ENCODE measurements around the gene WIPI1.
A peak's percentile ranks its signal among the peaks of the same experiment; 100 is the strongest.
"Not testable (repeated sequence)": the region's sequence is repeated elsewhere in the genome, so short reads cannot be mapped to it uniquely, and the experiment has no call there.

The WIPI1 gene

GRCh38 chr17:68403837-68404236, 53.5 kb downstream of the WIPI1 start:
- H3K36me3 ChIP-seq (ENCODE audit: control insufficient read depth in 1 of 2, insufficient read depth in 2 of 2, low read length in 2 of 2); H3K9me3 ChIP-seq (ENCODE audit: control insufficient read depth in 1 of 2, low read length in 2 of 2); H3K4me1 ChIP-seq (ENCODE audit: control insufficient read depth in 1 of 2, insufficient read depth in 2 of 2, low read length in 2 of 2); H3K4me3 ChIP-seq (ENCODE audit: low read depth in 1 of 2, low read length in 2 of 2); H3K27me3 ChIP-seq (ENCODE audit: low read depth, low read length); H3K27ac ChIP-seq (ENCODE audit: low read length): not testable (repeated sequence)

- H3K4me1 ChIP-seq (ENCODE audit: control insufficient read depth in 1 of 2, insufficient read depth in 2 of 2, low read length in 2 of 2): peaks cover 0 to 8% of the 10 kb centered on the region in 2 donors
Measured at GRCh38 chr17:68403122-68403521, 54.2 kb downstream of the WIPI1 start.

GRCh38 chr17:68401288-68401687, 56.0 kb downstream of the WIPI1 start:
- Histone ChIP-seq H3K4me1 (ENCODE audit: control insufficient read depth in 1 of 2, insufficient read depth in 2 of 2, low read length in 2 of 2) (peaks cover 0 to 8% of the 10 kb centered on the region in 2 donors), H3K4me3 (ENCODE audit: low read depth in 1 of 2, low read length in 2 of 2) (no peak overlapping the region), H3K27ac (ENCODE audit: low read length) (no peak overlapping the region), H3K36me3 (ENCODE audit: control insufficient read depth in 1 of 2, insufficient read depth in 2 of 2, low read length in 2 of 2) (no peaks in the 10 kb centered on the region), H3K27me3 (ENCODE audit: low read depth, low read length) (no peaks in the 10 kb centered on the region), H3K9me3 (ENCODE audit: control insufficient read depth in 1 of 2, low read length in 2 of 2) (peaks cover 0 to under 1% of the 10 kb centered on the region in 2 donors)

More at GRCh38 chr17:68403122-68403521, 54.2 kb downstream of the WIPI1 start:
- peaks cover 0 to 5% of the 10 kb centered on the region in 2 donors for H3K9me3 ChIP-seq (ENCODE audit: control insufficient read depth in 1 of 2, low read length in 2 of 2)
- no peak overlapping the region for H3K27ac ChIP-seq (ENCODE audit: low read length)
- H3K36me3 ChIP-seq (ENCODE audit: control insufficient read depth in 1 of 2, insufficient read depth in 2 of 2, low read length in 2 of 2): no peaks in the 10 kb centered on the region
- H3K27me3 ChIP-seq (ENCODE audit: low read depth, low read length): no peaks in the 10 kb centered on the region
- no peak overlapping the region for H3K4me3 ChIP-seq (ENCODE audit: low read depth in 1 of 2, low read length in 2 of 2)

DNA sequence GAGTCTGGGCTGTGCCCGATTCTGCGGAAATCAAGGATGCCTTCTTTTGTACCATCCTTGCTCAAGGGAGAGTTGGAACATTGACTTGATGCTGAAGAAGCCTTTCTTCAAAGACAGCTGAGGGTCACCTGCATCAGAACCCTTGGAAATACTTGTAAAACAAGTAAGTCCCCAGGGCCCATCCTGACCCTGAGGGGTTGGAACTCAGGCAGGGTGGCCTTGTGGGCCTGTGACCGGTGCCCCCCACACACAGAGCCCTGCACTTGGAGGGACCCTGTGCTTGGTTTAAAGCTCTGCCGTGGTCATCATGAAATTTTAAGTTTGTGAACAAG, 56.9 kb downstream of the WIPI1 start:
- Histone ChIP-seq H3K27ac (ENCODE audit: low read length) (peak overlapping the region; percentile 12), H3K4me3 (ENCODE audit: low read depth in 1 of 2, low read length in 2 of 2) (no peak overlapping the region), H3K9me3 (ENCODE audit: control insufficient read depth in 1 of 2, low read length in 2 of 2) (no peaks in the 10 kb centered on the region), H3K4me1 (ENCODE audit: control insufficient read depth in 1 of 2, insufficient read depth in 2 of 2, low read length in 2 of 2) (peaks cover 0 to 8% of the 10 kb centered on the region in 2 donors), H3K27me3 (ENCODE audit: low read depth, low read length) (no peaks in the 10 kb centered on the region), H3K36me3 (ENCODE audit: control insufficient read depth in 1 of 2, insufficient read depth in 2 of 2, low read length in 2 of 2) (no peaks in the 10 kb centered on the region)

DNA sequence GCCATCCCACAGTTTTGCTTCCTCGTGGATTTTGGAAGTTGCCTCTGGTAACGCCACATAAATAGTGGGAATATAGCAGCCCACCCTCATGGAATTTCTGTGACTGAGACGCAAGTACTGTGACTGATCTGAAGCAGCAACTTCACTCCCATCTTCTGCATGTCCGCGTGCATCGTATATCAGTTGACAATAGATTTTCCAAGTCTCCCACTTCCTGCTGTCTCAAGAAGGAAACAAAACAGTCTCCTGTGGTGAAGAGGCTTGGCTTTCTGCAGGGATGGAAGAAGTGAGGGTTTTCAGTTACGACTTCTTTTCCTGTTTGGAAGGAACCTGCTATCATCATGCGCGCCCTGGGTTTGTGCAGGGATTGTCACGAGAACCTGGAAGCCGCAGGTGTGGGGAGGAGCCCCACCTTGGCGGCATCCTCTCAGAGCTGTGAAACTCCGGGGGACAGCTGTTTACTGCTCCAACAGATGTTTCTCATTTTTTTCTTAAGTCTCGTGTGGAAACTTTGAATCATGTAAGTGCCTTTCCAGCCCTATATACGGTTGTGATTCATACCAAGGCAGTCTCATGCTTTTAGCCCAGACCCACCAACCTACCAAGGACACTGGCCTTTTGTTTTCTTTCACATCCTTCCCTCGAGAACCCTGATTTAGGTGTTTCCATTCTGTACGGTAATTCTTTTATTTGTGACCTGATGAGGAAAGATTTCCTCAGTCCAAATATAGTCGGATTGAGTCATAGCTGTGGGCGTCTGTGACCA, 57.5 kb downstream of the WIPI1 start:
- H3K4me3 ChIP-seq (ENCODE audit: low read depth in 1 of 2, low read length in 2 of 2): no peak overlapping the region
- H3K27ac ChIP-seq (ENCODE audit: low read length): peak overlapping the region; percentile 12
- H3K27me3 ChIP-seq (ENCODE audit: low read depth, low read length): no peaks in the 10 kb centered on the region
- peaks cover 0 to 8% of the 10 kb centered on the region in 2 donors for H3K4me1 ChIP-seq (ENCODE audit: control insufficient read depth in 1 of 2, insufficient read depth in 2 of 2, low read length in 2 of 2)
- peaks cover 0 to 3% of the 10 kb centered on the region in 2 donors for H3K36me3 ChIP-seq (ENCODE audit: control insufficient read depth in 1 of 2, insufficient read depth in 2 of 2, low read length in 2 of 2)
- peaks cover 0 to 3% of the 10 kb centered on the region in 2 donors for H3K9me3 ChIP-seq (ENCODE audit: control insufficient read depth in 1 of 2, low read length in 2 of 2)

DNA sequence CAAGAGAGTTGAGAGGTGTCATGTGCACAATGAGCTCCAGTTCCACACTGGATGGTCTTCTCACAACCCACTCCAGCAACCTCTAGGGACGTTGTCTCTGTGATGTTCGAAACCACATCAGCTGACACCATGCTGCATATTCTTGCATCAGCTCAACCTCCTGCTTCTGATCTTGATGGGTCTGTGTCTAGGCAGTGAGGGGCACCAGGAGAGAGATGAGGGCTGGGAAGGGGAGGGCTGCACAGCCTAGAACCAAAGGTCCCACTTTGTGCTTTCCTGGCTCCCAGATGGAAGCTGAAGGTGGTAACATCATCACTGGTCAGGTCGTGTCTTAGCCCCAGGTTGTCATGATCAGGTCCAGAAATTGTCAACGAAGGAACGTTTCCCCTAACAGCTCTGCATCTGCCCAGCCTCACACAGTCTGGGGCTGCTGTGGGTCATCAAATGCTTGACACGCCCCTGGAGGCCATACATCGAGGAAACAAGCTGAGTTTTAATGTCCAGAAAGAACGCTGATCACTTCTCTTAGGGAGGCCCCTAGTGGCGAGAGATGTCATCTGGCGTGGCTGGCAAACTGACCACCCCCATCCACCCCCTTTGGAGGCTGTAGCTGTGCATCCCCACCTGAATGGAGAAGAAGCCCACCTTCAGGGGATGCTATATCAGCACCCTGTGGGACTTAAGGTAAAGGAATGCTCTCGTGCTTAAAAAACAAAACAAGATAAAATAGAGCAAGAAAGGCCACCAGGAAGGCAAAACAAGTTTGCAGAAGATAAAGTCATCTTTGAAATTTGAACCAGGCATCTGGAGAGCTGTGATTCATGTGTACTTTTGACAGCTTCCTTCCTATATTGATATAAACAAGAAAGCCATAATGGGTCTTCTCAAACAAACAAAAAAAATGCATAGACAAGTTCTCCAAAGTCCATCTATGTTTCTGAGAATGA, 58.3 kb downstream of the WIPI1 start:
- H3K27me3 ChIP-seq (ENCODE audit: low read depth, low read length): no peaks in the 10 kb centered on the region
- no peak overlapping the region for H3K27ac ChIP-seq (ENCODE audit: low read length)
- peaks cover 0 to 8% of the 10 kb centered on the region in 2 donors for H3K4me1 ChIP-seq (ENCODE audit: control insufficient read depth in 1 of 2, insufficient read depth in 2 of 2, low read length in 2 of 2)
- peaks cover 0 to 6% of the 10 kb centered on the region in 2 donors for H3K36me3 ChIP-seq (ENCODE audit: control insufficient read depth in 1 of 2, insufficient read depth in 2 of 2, low read length in 2 of 2)
- no peak overlapping the region for H3K4me3 ChIP-seq (ENCODE audit: low read depth in 1 of 2, low read length in 2 of 2)
- H3K9me3 ChIP-seq (ENCODE audit: control insufficient read depth in 1 of 2, low read length in 2 of 2): peaks cover 0 to 6% of the 10 kb centered on the region in 2 donors

- no peak overlapping the region for H3K27ac ChIP-seq (ENCODE audit: low read length)
- peaks cover 0 to 6% of the 10 kb centered on the region in 2 donors for H3K9me3 ChIP-seq (ENCODE audit: control insufficient read depth in 1 of 2, low read length in 2 of 2)
- H3K4me3 ChIP-seq (ENCODE audit: low read depth in 1 of 2, low read length in 2 of 2): no peak overlapping the region
- peaks cover 0 to 6% of the 10 kb centered on the region in 2 donors for H3K36me3 ChIP-seq (ENCODE audit: control insufficient read depth in 1 of 2, insufficient read depth in 2 of 2, low read length in 2 of 2)
- no peaks in the 10 kb centered on the region for H3K27me3 ChIP-seq (ENCODE audit: low read depth, low read length)
- peaks cover 0 to 8% of the 10 kb centered on the region in 2 donors for H3K4me1 ChIP-seq (ENCODE audit: control insufficient read depth in 1 of 2, insufficient read depth in 2 of 2, low read length in 2 of 2)
Measured at GRCh38 chr17:68397108-68397536, 60.2 kb downstream of the WIPI1 start.

DNA sequence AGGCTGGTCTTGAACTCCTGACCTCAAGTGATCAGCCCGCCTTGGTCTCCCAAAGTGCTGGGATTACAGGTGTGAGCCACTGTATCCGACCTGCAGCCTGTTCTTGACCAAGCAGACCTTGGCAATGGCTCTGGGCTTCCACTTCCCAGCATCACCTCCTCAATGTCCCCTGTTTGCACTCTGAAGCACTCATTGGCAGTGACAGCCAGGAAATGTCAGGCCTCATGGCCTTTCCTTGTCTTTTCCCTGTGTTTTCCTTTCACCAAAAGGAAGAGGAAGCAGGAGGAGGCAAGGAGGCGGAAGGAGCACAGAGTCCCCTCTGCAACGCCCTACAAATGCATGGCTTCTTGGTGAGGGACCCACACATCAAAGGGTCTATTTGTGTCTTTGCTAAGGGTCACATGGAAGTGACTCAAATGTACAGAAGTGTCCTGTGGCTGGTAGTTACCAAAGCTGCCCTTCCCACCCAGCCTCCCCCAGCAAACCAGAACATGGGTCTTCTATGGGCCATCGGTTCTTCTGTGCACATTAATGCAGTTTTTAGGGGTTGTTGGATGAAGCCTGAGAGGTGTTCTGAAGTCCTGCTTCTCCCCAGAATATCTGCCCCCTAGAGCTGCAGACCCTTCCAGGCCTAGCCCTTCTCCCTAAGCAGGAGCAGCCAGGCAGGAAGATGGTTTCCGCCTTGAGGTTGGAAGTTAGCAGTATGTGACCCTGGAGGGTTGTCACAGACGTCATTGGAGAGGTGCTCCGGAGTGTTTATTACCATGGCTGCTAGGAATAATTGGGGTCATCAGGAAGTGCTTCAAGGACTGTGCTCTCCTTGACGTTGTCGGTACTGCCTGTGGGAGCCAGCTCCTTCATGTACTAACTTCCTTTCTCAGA, 60.8 kb downstream of the WIPI1 start:
- H3K27ac ChIP-seq (ENCODE audit: low read length): no peak overlapping the region
- H3K4me1 ChIP-seq (ENCODE audit: control insufficient read depth in 1 of 2, insufficient read depth in 2 of 2, low read length in 2 of 2): peaks cover 0 to 8% of the 10 kb centered on the region in 2 donors
- H3K4me3 ChIP-seq (ENCODE audit: low read depth in 1 of 2, low read length in 2 of 2): no peak overlapping the region

GRCh38 chr17:68394608-68395331, 62.5 kb downstream of the WIPI1 start:
- Histone ChIP-seq H3K27ac (ENCODE audit: low read length) (no peak overlapping the region), H3K9me3 (ENCODE audit: control insufficient read depth in 1 of 2, low read length in 2 of 2) (peaks cover 0 to 6% of the 10 kb centered on the region in 2 donors), H3K36me3 (ENCODE audit: control insufficient read depth in 1 of 2, insufficient read depth in 2 of 2, low read length in 2 of 2) (peaks cover 0 to 6% of the 10 kb centered on the region in 2 donors), H3K4me3 (ENCODE audit: low read depth in 1 of 2, low read length in 2 of 2) (no peak overlapping the region), H3K27me3 (ENCODE audit: low read depth, low read length) (no peaks in the 10 kb centered on the region), H3K4me1 (ENCODE audit: control insufficient read depth in 1 of 2, insufficient read depth in 2 of 2, low read length in 2 of 2) (peaks cover 0 to 5% of the 10 kb centered on the region in 2 donors)

More for the DNA sequence above, 60.8 kb downstream of the WIPI1 start:
- H3K9me3 ChIP-seq (ENCODE audit: control insufficient read depth in 1 of 2, low read length in 2 of 2): peaks cover 0 to 6% of the 10 kb centered on the region in 2 donors
- H3K36me3 ChIP-seq (ENCODE audit: control insufficient read depth in 1 of 2, insufficient read depth in 2 of 2, low read length in 2 of 2): peaks cover 0 to 6% of the 10 kb centered on the region in 2 donors
- H3K27me3 ChIP-seq (ENCODE audit: low read depth, low read length): no peaks in the 10 kb centered on the region

DNA sequence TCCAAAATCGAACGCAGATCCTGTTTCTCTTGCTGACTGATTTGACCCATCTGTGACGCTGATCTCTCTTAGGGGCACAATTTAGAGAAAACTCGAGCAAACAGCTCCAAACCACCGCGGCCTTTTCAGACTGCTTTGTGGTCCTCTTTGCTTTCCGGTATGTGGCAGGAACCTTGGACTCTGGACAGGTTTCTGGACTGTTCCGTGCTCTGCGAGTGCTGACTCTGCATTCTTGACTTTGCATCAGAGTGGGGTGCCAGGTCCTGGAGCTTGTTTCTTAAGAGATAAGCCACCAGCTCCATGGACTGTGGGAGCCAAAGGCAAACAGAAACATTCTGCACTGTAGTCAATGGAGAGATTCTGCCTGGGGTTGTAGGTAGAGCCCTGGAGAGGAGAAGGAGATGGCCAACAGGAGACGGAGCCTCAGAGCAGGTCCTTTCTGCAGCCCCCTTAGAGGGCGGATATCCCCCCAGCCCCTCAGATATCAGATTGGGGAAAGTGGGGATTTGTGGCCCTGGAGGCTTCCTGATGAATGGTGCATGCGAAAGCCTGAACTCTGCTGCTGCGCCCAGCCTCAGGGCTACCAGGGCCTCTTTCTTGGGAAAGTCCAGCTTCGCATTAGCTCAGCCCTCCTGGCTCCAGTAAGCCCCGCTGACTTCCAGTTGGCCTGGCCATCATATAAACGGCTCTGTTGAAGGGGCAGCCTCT, 65.6 kb downstream of the WIPI1 start:
- Histone ChIP-seq H3K27me3 (ENCODE audit: low read depth, low read length) (no peaks in the 10 kb centered on the region), H3K4me1 (ENCODE audit: control insufficient read depth in 1 of 2, insufficient read depth in 2 of 2, low read length in 2 of 2) (no peaks in the 10 kb centered on the region), H3K36me3 (ENCODE audit: control insufficient read depth in 1 of 2, insufficient read depth in 2 of 2, low read length in 2 of 2) (peaks cover 0 to 6% of the 10 kb centered on the region in 2 donors), H3K27ac (ENCODE audit: low read length) (no peak overlapping the region), H3K9me3 (ENCODE audit: control insufficient read depth in 1 of 2, low read length in 2 of 2) (peaks cover 0 to 6% of the 10 kb centered on the region in 2 donors), H3K4me3 (ENCODE audit: low read depth in 1 of 2, low read length in 2 of 2) (no peak overlapping the region)

Data from muscle layer of duodenum (tissue), 2 donors.